Stimulated activated CD4-positive, alpha-beta T cell treated with anti-CD3 and anti-CD28 coated beads, Interleukin-1b, Interleukin-23, amount 100 ng/mL, for 48 hours (primary cell): Measurements from ENCODE around the gene CEACAM4.
"Not testable (repeated sequence)": the region's sequence is repeated elsewhere in the genome, so short reads cannot be mapped to it uniquely, and the experiment has no call there.

Experiments
- DNase-seq: peaks from one replicate; pipeline ENCODE4 v3.0.0-alpha.2; 2020

CEACAM4 gene

DNA sequence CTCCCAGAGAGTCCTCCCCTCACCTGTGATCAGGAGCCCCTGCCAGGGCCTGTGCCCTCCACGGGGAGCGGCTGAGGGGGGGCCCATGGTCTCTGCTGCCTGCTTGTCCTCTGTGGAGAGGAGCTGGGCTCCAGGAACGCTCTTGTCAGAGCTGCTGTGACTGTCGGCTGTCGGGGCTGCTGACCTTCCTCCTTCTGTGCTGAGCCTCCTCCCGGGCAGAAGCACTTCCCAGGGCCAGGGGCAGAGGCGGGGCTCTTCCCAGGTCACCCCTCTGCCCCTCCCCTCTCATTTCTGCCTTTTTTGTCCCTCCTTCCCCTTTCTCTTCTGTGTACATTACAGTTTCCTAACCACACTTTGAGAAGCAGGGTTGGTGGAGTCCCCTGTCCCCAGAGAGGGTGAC is at the start of gene CEACAM4:
TSS of gene CEACAM4 (minus strand) at position 198 of the 400 bp plus-strand sequence. CDS start at position 87, 111 bp downstream.
- DNase-seq, result no peak

DNA sequence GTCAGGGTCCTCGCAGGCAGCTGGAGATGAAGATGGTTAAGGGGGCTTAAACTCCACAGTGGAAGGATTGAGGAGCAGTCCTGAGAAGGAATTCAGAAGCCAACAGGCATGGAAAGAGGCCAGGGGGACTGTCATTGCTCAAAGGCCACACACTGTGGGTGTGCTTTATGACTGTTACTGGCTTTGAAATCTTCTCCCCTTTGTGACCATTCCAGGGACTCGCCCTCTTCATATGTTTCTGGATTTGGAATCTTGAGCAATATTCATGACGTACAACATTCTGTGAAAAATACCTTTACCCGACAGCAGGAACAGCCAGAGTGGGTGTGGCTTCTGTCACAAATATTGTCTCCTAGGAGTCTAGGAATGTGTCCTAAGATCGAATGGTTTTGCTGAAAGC is 44.6 kb upstream of the CEACAM4 start:
- DNase-seq, result no peak

DNA sequence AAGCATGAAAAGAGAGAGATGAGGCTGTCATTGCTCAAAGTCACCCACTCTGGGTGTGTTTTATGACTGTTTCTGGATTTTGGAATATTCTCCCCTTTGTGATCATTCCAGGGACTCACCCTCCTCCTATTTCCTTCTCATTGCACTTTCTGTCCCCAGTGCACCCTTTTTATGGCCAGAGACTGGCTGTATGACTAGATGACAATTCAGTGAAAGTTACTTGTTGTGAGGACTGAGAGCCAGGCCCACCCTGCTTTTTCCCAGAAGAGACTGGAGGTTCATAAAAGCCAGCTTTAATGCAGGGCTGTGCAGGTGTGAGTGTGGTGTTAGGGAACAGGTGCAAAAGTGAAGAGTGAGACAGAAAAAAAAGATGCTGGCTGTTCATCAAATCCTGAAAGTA is 43.9 kb upstream of the CEACAM4 start:
- DNase-seq, result no peak

DNA sequence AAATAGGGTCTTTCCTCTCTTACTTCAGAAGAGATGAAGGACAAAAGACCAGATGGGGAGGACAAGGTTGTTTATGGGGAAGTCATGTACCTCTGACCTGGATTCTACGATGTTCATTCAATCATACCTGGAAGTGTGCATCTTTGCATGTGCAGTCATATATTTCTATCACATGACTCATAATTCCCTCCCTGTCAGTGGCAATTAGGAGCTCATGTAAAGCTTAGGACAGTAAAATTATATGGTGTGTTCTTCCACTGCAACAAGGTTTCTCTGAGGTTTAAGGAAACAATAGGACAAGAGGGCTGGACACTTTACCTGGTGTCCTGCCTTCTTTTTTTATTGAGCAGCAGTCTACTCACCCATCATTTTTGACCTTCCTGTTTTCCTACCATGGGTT is 41.4 kb upstream of the CEACAM4 start:
- DNase-seq, result no peak

DNA sequence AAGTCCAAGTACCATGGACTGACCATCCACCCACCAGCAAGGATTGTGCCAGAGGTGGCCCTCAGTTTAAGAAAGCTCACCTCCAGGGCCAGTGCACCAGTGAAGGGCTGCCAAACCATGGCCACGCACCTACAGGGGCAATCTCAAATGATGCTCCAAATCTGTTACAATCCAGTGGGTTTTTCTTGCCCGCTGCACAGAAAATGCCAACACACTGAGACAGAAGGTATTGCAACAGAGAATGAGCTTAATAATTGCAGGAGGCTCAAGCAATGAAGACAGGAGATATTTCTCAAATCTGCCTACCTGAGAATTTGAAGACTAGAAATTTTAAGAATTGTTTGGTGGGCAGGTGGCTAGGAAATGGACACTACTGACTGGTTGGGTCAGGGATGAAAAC is 39.2 kb upstream of the CEACAM4 start:
- DNase-seq, result no peak

DNA sequence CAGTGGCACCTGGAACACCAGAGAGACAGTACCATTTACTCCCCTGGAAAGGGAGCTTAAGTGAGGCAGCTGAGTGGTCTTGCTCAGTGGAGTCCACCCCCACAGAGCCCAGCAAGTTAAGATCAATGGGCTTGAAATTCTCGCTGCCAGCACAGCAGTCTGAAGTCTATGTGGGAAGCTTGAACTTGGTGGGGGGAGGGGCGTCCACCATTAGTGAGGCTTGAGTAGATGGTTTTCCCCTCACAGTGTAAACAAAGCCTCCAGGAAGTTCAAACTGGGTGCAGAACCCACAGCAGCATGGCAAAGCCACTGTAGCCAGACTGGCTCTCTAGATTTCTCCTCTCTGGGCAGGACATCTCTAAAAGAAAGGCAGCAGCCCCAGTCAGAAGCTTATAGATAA is 30.3 kb upstream of the CEACAM4 start:
- no peak for DNase-seq

DNA sequence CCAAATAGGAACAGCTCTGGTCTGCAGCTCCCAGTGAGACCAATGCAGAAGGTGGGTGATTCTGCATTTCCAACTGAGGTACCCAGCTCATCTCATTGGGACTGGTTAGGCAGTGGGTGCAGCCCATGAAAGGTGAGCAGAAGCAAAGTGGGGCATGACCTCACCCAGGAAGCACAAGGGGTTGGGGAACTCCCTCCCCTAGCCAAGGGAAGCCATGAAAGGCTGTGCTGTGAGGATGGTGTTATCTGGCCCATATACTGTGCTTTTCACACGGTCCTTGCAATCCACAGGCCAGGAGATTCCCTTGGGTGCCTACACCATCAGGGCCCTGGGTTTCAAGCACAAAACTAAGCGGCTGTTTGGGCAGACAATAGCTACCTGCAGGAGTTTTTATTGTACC is 29.9 kb upstream of the CEACAM4 start:
- not testable (repeated sequence) for DNase-seq

DNA sequence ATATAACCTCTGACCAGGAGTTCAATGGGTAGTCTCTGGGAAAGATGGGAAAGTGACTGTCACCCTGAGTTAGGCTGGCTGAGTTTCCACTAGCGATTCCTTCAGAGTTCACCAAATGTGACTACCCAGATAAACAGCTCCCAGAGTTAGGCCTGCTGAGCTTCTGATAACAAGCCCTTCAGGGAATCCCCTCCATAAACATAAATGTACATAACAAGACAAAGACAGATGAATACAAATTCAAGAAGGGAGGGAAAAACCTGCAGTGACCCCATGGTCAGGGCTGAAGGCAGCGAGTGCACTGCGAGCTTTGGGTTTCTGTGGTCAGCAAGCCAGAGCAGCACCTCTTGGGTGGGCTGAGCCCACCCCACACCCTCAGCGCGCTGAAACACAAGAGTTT is 25.4 kb upstream of the CEACAM4 start:
- no peak for DNase-seq

DNA sequence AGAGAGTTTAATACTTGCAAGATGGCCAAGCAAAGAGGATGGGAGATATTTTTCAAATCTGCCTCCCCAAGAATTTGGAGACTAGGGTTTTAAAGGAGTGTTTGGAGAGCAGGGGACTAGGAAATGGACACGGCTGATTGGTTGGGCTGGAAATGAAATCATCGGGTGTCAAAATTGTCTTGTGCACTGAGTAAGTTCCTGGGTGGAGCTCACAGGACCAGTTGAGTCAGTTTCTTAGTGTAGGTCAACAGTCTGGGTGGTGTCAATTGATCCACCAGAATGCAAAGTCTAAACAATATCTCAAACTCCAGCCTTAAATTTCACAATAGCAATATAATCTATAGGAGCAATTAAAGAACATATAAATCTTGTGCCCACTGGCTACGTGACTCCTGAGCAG is 23.0 kb upstream of the CEACAM4 start:
- DNase-seq, result no peak

DNA sequence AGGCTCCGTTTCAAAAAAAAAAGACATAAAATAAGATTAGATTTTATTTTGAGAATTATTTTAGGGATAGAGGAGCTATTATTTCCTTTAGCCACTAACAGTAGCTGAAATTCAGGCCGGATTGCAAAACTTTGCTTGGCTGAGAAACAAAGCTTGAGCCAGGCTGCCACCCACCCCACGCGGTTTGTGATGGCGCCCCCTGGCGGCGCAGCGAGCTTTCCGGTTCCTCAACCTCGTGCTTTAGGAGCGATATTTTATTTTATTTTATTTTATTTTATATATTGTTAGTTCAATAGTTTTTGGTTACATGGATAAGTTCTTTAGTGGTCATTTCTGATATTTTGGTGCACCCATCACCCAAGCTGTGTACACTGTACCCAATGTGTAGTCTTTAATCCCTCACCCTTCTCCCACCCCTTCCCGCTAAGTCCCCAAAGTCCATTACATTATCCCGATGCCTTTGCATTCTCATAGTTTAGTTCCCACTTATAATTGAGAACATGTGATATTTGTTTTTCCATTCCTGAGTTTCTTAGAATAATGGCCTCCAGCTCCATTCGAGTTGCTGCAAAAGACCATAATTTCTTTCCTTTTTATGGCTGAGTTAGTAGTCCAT is 19.8 kb upstream of the CEACAM4 start:
- DNase-seq, result peak; percentile 51

DNA sequence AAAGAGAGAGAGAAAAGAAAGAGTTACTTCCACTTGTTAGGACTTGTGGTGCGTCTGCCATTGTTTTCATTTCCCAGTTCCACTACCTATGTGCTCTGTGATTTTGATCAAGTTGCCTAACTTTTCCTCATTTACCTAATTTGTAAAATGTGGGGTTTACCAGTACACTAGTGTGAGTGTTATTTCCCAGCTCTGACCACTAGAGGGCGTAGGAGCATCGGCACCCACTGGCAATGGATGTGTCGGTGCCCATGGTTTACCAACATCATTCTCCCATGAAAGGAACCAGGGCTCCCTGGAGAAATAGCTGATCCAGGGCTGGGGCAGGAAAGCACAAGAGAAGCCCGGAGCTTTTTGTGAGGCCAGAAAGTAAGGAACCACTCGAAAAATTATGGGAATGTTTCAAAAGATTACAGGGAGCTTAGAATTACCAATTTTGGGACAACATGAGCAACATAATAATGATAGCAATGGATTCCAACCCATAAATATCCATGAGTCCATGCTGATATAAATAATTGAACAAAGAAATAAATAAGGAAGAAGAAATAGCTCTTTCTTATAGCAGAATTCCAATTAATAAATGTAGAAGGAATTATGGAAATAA is 15.1 kb upstream of the CEACAM4 start:
- DNase-seq, result peak; percentile 68

DNA sequence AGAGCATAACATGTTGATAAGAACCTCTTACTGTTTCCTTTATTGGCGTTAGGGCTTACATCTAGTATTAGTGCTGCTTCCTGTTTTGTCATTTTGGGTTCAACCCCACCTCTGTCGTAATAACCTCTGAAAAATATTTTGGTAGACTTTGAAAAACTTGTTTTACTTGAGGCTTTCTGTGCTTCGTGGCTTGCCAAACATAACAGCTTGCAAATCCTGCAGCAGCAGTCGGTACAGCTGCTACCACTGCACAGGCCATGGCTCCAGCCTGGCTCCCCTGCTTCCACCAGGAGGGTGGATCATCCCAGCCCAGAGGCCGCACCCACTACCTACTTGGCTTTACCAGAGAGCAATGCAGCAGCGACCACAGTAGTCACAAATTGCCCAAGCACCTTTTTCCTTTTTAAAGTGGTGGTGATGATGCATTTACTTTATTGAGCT is 11.8 kb upstream of the CEACAM4 start:
- no peak for DNase-seq

DNA sequence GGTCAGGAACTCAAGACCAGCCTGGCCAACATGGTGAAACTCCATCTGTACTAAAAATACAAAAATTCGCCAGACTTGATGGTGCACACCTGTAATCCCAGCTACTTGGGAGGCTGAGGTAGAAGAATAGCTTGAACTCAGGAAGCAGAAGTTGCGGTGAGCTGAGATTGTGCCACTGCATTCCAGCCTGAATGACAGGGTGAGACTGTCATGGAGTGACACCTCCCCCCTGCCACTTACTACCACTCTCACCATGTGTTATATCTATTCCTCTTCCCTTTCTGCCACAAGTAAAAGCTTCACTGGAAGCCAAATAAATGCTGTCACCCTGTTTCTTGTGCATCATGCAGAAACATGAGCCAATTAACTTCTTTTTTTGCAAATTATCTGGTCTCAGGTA is 10.6 kb upstream of the CEACAM4 start:
- DNase-seq, result no peak

DNA sequence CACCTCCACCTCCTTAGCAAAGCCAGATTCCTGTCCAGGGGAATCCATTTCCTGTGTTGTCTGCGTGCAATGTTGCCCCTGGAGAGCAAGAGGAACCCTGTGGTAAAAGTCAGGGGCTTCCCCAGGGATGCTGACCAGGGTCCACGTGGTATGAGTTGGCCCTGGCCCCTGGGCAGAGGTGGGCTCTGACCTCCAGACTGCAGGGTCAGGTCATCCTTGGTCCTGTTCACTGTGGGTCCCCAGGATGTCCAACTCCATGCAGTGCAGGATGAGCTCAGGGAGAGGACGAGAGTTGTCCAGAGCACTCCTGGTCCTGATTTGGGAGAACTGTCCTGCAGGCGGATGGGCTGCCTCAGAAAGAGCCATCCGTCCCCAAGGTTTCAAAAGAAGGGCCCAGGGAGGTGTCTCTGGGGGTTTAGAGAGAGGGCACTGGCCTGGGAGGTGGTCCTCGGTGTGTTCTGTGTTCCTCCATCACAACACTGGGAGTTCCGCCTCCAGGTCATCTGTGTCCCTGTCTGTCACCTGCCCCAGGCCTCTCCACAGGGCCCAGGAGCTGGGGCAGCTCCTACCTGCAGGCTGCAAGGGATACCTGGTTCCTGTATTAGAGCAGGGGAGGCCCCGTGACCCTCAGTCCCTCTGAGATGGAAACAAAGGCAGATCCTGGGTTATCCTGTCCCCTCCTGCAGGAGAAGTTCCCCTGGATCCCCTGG is 1.2 kb upstream of the CEACAM4 start:
- no peak for DNase-seq

DNA sequence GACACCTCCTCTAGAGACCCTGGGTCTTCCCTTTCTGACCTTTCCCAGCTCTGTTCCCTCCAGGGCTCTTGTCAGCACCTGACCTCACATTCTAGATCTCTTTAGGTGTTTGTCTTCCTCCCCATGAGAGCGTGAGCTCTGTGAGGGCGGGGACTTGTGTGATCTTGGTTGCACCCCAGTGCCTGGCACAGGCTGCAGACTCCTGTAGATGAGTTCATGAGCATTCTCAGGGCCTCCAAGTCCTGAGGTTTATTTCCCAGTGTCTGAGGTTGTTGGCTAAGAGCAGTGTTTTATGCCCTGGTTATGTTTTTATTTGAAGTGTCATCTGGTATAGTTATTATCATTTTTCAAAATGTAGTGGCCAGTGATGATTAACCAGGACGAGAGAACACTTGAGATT is 596 bp downstream of the CEACAM4 start:
- no peak for DNase-seq

DNA sequence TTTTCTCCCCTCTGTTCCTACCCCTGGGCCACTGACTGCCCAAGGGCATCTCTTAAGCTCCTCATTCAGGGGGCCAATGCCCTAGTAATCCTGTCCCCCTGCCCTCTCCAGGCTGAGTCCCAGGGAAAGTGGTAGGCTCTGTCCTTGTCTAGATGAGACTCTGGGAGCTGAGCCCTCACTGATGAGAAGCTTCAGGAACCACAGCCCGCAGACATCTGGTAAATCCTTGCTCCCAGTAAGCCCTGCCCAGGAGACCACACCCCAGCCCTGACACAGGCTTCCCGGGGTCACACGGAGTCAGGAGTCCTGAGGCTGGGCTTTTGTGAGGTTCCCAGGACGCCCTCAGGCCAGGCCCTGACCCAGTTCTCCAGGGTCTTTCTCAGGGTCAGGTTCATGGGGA is 1.9 kb downstream of the CEACAM4 start:
- no peak for DNase-seq

DNA sequence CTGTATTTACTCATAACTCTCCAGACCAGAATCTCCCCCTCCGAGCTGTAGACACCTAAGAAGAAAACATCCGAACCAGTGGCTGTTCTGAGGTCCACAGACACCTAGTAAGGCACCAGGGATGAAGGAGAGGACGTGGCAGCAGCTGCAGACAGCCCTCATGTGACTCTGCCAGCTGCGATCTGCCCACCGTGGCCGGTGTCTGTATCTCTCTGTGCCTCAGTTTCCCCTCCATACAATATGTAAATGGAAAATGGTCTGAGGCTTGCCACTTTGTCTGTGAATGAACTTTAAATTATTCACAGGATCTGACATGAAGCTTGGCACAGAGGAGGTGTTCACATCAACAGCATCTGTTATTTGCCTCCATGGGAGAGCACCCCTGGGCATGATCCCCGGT is 2.4 kb downstream of the CEACAM4 start:
- DNase-seq, result no peak

DNA sequence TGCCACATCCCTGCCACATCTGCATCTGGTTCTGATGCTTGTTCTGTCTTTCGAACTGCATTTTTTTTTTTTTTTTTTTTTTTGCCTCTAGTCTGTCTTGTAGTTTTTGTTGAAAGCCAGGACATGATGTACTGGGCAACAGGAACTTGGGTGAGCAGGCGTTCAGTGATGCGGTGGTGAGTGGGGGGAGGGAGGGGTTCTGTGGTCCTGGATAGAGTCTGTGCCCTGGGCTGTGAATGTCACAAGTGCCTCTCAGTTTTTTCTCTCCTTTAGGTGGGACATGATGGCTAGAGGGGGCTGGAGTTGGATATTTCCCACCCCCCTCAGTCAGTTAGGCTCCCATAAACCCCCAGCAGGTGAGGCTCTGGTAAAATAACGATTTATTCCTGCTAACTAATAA is 3.5 kb downstream of the CEACAM4 start:
- DNase-seq, result no peak

DNA sequence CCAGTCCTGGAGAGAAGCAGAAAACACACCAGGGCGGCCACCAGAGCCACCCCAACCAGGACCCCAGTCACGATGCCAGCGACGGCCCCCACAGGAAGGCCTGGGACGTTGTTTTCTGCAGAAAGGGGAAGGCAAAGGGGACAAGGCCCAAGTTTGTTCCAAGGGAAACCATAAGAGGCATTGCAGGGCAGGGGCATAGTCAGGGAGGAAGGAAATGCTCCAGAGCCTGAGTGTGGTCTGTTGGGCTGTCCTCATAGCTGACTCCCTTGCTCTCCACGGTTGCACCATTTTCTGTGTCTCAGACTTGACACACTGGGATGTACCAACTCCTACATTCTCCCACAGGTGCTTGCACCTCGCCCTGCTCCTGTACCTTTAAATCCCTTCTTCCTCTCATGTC is 5.2 kb downstream of the CEACAM4 start:
- DNase-seq, result no peak

DNA sequence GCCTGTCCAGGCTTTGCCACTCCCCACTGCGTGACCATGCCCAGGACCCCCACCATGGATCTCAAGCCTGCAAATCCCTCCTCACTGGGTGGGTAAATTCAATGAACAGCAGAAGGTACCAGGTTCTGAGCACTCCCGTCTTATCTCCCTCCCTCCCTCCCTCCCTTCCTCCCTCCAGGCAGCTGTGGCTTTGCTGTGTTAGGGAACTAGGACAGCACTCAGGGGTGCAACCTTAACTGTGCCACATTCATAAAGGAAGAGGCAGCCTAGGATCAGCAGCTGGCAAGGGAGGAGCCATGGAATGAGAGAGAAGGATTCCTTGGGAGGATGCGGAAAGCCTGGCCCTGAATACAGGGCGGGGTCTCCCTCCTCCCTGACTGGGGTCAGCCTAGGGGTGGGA is 5.6 kb downstream of the CEACAM4 start:
- no peak for DNase-seq

DNA sequence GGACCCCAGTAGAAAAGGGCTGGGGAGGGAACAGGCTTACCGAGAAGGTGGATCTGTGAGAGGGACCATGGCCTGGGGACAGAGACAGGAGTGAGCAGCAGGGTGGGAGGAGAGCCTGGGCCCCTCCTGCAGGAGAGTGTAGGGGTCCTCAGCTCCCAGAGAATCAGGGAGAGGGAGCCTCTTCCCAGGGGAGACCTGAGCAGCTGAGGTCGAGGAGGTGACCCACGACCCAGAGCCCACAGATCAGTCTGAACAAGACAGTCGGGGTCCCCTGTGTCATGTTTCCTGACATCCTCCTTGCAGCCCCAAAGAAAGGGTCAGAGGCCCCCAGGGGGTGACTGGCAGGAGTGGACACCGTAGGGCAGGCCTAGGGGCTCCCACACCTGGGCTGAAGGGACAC is 6.7 kb downstream of the CEACAM4 start:
- DNase-seq, result no peak

DNA sequence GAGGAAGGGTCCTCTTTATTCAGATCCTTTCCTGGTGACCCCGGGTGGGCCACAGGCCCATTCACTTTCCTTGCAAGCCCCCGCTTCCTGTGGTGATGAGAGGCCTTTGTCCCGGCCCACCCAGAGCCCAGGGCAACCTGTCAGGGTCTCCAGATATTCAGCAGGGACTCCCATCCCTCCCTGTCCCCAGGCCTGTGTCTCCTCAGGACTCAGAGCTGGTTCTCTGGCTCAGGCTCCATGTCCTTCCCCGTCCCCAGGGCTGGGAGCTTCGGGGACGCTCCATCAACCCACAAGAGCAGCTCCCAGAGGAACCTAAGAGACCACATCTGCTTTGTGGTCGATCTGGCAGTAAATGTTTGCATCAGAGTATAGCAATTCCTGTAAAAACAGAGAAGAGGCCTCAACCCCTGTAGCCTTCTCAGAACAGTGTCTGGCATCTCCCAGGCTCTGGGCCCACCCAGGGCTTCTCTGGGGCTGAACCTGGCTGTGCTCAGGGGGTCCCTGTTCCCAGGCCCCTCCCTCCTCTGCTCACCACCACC is 7.8 kb downstream of the CEACAM4 start:
- DNase-seq, result no peak

DNA sequence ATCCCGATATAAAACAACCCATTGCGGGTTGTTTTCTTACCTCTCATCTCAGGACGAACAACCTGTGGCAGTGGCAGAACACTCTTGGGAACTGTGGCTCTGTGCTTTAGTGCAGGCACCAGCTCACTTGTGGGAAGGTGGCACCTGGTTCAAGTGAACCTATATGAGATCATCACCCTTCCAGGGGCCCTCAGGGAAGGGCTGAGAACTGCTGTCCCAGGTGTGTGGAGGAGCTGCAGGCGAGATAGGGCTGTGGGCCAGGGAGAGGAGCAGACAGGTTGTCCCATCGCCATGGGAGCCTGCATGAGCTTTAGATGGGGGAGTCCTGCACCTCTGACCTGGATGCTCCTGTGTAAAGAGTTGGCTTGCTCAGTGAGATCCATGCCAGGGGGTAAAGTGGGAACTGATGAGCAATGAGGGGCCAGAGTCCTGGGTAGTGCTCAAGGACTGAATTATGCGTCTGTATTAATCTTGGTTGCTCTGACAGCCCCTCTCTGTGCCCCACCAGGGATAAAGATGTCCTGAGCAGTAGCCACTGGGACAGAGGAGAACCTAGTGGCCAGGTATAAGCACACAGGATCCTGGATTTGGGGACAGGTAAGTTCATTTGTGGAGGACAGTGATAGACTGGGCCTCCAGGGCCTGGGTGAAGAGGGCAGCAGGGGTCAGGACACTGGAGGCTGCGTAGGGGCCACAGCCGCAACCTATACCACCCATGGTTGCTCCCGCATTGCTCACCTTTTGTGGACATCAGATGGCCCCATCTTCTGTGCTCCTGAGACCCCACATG is 8.7 kb downstream of the CEACAM4 start:
- no peak for DNase-seq
